ENCODE data around the gene NCAPD2. TPM values are rescaled to one million over a fixed set of nuclear protein-coding genes. Genes with fewer than 3 reads are reported as not detected.
"Not testable (repeated sequence)": the region's sequence is repeated elsewhere in the genome, so short reads cannot be mapped to it uniquely, and the experiment has no call there.

NCAPD2 gene
- total and polyA plus RNA-seq, 12 donors, result 5.4 to 18.8 (median 12.2) TPM

DNA sequence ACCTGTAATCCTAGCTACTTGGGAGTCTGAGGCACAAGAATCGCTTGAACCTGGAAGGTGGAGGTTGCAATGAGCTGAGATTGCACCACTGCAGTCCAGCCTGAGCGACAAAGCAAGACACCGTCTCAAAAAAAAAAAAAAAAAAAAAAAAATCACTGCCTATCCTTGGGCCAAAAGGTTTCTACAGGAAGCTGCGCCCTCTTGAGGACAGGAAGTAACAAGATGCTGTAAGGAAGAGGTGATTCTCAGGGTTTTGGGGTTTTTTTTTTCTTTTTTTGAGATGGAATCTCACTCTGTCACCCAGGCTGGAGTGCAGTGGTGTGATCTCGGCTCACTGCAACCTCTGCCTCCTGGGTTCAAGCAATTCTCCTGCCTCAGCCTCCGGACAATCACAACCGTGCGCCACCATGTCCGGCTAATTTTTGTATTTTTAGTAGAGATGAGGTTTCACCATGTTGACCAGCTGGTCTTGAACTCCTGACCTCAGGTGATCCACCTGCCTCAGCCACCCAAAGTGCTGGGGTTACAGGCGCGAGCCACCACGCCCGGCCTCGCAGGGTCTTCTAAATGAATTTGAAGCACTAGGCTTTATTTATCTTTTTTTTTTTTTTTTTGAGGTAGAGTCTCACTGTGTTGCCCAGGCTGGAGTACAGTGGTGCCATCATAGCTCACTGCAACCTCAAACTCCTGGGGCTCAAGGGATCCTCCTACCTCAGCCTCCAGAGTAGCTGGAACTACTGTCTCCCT is 64.3 kb downstream of the NCAPD2 start:
- ATAC-seq, H3K4me3 ChIP-seq, H3K9me3 ChIP-seq, H3K27me3 ChIP-seq, DNase-seq: not testable (repeated sequence)
- Histone ChIP-seq H3K36me3 (peaks cover 0 to 70% (median 46%) of the 10 kb centered on the region in 9 donors), H3K4me1 (peaks cover 7 to 41% (median 32%) of the 10 kb centered on the region in 9 donors), H3K27ac (peak overlapping the region in 3 of 10 donors; percentile 29 to 46 (median 30))
- 70 to 73% methylated on average over 14 of the region's 14 CpGs for WGBS, 2 donors
- intact Hi-C loops (cut with DNase I), result loop anchor here in 2 of 10 donors (2.0 to 5.0 kb wide), 2 partner anchors 135 to 136 kb away; no protein-coding TSS in a partner anchor
- peak in 8 of 9 donors; percentile 16 to 63 (median 46) for TF ChIP-seq CTCF (IDR thresholded peaks at IDR 0.05)

DNA sequence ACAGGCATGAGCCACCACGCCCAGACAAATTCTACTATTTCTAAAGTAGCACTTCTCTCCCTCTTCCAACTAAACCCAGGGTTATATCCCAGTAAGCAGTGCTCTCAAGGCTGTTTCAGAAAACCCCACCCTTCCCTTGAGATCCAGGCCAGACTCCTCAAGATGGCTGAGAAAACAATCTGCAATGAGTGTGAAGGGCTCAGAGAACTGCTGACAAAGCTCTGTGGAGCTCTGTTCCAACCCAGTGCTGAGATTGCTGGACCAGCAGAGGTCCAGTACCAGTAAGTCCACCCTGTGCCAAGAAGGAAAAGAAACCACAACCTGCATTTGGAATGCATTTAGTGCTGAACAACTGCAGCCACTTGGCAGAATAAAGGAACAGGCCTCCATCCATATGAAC is 65.6 kb downstream of the NCAPD2 start:
- WGBS, 2 donors, result 96% methylated on average over 1 of the region's 1 CpG
- no peak for ATAC-seq
- intact Hi-C loops (cut with DNase I), result loop anchor here in 2 of 10 donors (2.0 to 5.0 kb wide), 2 partner anchors 137 kb away; no protein-coding TSS in a partner anchor

DNA sequence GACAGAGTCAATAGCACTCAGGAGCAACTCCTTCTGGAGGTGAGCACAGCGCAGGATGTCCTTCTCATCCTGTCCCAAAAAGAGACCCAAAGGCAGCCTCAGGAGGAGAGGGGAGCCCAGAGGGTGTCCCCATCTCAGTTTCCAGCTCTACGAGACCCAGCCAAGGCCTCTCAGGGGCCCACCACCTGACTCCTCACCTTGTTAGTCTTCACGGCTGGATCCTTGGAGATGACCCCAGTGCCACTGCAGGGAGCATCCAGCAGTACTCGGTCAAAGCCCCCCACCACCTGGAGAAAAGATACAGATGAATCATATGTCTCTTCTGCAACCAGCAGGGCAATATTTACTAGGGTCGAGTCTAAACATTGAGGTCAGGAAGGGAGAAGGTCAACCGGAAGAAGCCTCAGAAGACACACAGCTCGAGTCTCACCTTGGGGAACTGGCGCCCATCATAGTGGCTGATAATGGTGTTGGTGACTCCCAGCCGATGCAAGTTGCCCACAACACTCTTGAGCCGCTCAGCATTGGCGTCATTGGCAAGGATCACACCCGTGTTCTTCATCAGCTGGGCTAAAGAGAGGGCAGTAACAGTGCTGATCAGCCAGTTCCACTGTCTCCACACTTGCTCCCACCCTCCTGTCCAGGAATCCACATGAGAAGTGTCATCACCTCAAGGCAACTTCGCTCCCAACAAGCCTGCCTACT is 66.8 kb downstream of the NCAPD2 start:
- Histone ChIP-seq H3K4me3 (no peak overlapping the region), H3K4me1 (peaks cover 0 to 20% (median 13%) of the 10 kb centered on the region in 9 donors), H3K9me3 (no peaks in the 10 kb centered on the region), H3K27ac (no peak overlapping the region), H3K27me3 (no peaks in the 10 kb centered on the region), H3K36me3 (peaks cover 0 to 89% (median 56%) of the 10 kb centered on the region in 9 donors)
- no peak for TF ChIP-seq CTCF (IDR thresholded peaks at IDR 0.05)
- DNase-seq (no peak), ATAC-seq (no peak)
- 91 to 92% methylated on average over 13 of the region's 13 CpGs for WGBS, 2 donors
- intact Hi-C loops (cut with DNase I), result loop anchor here in 1 of 10 donors (5.0 kb wide), 2 partner anchors 42 to 92 kb away; no protein-coding TSS in a partner anchor

More for the DNA sequence above, 65.6 kb downstream of the NCAPD2 start:
- no peak overlapping the region for H3K4me3 ChIP-seq
- no peak for DNase-seq
- peaks cover 0 to 78% (median 54%) of the 10 kb centered on the region in 9 donors for H3K36me3 ChIP-seq
- H3K4me1 ChIP-seq, result peaks cover 0 to 28% (median 19%) of the 10 kb centered on the region in 9 donors
- H3K27ac ChIP-seq, result no peak overlapping the region
- H3K27me3 ChIP-seq, result no peaks in the 10 kb centered on the region
- H3K9me3 ChIP-seq, result no peaks in the 10 kb centered on the region
- no peak for TF ChIP-seq CTCF (IDR thresholded peaks at IDR 0.05)

DNA sequence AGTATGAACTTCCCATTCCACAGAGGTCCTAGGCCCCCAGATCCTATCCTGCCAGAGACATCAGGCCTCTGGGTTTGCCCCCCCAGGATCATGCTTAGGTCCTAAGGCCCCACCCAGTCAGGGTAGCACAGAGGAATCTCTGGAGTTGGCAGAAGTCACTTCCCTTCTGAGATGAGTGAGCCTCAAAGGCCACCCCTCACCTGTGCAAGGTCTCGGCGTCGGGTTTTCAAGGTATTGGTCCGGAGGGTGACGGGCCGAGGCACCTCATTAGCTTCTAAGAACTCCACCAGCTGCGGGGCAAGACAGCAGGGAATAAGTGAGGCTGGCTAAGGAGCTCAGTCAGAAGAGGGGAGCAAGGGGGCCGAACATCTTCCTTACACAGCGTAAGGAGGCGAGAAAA is 69.0 kb downstream of the NCAPD2 start:
- Histone ChIP-seq H3K36me3 (peaks cover 0 to 88% (median 57%) of the 10 kb centered on the region in 9 donors), H3K4me1 (peaks cover 0 to 20% (median 15%) of the 10 kb centered on the region in 9 donors), H3K27me3 (no peaks in the 10 kb centered on the region), H3K27ac (no peak overlapping the region), H3K4me3 (no peak overlapping the region), H3K9me3 (no peaks in the 10 kb centered on the region)
- intact Hi-C loops (cut with DNase I), result loop anchor here in 1 of 10 donors (5.0 kb wide), 2 partner anchors 39 to 89 kb away; no protein-coding TSS in a partner anchor
- ATAC-seq (no peak), DNase-seq (no peak)
- WGBS, 2 donors, result 91 to 95% methylated on average over 10 of the region's 10 CpGs
- TF ChIP-seq CTCF (IDR thresholded peaks at IDR 0.05), result no peak

All from heart right ventricle (tissue), 16 donors.